NCI-H2029 (cell line): Measurements from ENCODE around the gene PEX11B.

ENCODE experiments used
- DNase-seq: peaks from one replicate; lab custom pipeline; 2025; lab: John Stamatoyannopoulos, UW

The PEX11B gene

GRCh38 chr1:145906954-145907753 is 11.4 kb downstream of the PEX11B start:
- no peak for DNase-seq

DNA sequence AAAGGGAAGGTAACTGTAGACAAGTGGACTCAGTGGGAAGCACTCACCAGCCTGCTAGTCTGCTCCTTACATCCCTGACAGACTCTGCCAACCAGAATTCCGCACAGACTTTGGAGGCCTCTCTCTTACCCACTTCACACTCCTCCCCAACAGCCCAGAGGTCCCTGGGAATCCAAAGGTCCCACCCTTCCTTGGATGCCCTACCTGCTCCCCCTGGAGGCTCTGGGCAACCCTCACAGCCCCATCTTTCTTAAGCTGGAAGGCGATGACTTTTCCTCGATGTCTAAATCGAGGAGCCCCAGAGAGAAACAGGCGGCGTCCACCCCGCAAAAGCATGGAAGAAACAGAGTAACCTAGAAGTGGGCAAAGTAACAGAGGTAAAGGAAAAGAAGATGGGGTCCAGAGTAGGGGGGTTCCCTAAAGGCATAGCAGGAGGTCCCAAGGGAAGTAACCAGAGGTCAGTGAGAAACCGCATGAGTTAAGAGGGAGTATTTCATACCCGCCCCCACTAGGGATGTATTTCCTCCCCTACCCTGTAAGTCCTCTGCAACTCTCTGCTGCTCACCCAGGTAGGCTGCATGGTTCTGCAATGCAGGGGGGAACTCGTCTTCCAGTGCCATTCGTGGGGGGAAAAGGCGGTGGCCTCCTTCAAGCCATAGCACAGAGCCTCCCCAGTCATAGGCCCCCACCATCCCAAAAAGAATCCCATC is 17.1 kb downstream of the PEX11B start:
- no peak for DNase-seq

GRCh38 chr1:145898756-145899155 is 19.8 kb downstream of the PEX11B start:
- DNase-seq, result no peak

GRCh38 chr1:145897969-145898368 is 20.5 kb downstream of the PEX11B start:
- no peak for DNase-seq

DNA sequence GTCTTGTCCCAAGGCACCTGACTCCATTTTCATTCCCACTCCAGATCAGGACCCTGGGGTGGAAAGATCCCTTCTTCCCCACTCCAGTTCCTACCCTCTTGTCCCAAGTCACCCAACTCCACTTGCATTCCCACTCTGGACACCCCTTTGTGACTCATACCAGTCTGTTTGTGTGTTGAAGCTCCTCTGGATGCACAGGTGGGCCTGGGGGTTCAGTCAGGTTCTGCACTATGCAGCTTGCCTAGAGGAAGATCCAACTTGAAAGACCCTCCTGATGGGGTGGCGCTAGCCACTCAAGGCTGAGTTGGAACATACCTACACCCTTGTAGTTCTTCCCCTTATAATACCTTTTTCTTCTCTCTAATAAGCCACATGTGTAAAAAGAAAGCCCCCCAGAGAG is 23.0 kb downstream of the PEX11B start:
- no peak for DNase-seq

DNA sequence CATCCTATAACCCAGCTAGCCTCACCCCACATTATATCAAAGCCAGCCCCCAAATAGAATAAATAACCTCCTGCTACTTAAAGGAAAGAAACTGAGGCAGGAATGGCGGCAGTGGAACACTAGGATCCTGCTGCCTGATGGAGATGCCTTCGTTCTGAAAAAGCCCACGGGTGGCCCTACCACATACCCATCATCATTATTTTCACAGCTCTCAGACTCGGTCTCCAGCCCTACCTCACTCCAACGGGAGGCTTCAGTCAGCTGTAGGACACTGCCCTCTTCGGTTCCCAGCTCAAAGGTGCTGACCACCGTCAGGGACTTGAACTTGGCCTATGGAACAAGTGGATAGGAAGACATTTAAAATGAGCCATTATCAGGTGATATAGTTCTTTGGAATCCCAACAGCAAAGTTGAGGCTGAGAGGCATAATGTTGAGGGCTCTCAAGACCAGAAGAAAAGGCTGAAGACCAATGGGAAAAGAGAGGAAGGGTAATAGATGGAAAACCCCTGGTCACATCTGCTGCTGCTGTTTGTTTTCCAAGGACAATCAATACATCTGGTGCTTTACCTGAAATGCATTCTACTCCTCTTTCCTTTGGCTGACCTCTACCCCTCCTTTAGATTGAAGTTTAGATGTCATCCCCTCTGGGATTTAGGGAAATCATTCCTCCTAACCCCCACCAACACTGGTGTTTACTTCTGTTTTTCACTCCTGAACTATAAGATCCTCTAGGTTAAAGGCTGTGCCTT is 25.0 kb downstream of the PEX11B start:
- no peak for DNase-seq

DNA sequence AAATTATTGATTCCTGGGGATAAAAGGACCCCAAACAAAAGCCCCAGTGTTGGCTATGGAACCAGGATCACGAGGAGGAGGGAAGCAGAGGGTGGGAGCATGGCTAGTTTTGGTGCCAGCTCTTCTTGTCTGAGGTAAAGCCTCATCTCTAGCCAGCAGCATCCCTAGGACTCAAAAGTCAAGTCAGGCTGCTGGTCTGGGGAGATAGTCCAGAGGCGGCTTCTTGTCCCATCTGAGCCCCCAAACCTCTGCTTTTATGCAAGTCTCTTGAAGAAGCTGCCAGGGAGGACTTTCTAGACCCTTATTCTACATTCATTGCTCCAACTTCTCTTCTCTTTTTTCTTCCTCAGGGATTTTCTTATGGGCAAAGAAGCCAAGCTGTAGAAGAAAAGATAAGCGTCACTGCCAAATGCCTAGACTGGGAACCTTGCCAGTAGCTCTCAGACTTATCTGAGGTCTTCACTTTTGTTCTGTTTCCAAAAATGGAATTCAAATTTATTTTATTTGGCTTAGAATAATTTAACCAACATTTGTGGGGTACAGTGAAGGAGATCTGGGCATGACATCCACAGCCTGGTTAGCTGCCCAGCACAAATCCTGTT is 25.9 kb downstream of the PEX11B start:
- DNase-seq, result no peak

DNA sequence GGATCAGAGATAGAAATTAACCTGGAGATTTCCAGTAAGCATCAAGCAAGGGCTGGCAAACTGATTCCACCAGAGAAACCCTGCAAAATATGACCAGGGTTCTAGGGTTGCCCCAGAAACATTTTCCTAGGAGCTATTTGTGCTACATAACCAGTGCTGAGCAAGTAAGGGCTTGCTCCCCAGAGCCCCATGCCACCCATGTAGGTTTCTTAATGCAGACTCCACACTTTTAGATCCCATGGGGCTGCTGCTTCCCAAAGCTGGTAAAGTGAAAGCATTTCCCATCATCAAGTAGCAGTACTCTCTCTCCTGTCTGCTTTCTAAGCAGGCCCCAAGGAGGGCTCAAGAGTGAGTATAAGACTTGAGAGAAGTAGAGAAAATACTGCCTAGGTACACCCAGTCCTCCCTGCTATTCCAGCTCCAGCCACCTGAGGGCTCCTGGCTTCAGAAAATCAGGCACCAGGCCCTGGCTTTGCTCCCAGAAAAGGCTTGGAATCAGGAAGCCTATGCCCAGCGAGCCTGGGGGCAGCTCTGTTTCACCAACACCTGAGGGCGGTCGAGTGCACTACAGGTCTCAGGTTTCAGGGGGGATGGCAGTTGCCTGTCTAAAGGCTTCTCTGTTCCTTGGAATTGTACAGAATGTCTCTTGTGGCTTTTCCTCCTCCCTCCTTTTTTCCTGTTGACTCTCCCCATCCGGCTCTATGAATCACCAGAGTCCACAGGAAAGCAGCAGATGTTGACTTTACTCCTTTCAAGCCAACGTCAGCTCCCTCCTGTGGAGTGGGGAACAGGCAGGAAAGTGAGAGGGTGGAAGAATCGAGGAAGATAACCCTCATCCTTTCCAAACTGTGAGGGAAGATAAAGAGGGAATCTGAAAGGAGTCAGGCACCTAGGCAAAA is 26.7 kb downstream of the PEX11B start:
- DNase-seq, result peak; percentile 97

DNA sequence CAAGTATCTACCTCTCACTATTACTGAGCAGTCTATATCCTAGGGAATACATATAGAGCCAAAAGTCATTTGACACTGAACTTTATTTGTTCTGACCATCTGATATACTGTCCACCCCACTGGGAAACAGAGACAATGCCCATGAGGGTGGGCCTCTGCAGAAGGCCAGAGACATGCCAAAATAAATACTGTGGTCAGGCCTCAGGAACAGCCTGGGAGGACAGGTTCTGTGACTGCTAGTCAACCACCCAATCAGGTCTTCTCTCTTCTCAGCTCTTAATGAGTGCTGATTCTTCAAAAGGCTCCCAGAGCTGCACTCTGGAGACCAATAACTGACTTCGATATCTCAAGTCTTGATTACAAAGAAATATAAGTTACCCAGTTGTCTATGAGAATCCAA is 27.4 kb downstream of the PEX11B start:
- DNase-seq, result peak; percentile 86

- DNase-seq, result peak; percentile 91
Observed at GRCh38 chr1:145889722-145890121, 28.8 kb downstream of the PEX11B start.

GRCh38 chr1:145887631-145888030 is 30.9 kb downstream of the PEX11B start:
- no peak for DNase-seq

DNA sequence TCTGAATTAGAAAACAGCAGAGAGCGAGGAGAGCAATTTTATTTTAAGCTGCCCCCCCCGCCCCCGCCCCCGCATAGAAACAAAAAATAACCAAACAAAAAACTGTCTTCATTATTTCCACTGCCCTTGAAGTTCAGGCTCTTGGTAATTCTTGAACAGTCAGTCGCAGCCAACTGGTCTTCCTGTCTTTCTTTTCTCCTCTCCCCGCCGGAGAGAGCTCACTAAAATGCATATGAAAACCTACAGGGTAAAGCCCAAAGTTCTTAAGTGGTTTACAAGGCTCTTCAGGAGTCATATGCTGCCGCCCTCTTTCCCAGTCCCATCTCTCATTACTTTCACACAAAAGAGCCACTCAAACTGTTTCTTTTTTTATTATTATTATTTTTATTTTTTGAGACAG is 31.7 kb downstream of the PEX11B start:
- no peak for DNase-seq

- no peak for DNase-seq
Observed at GRCh38 chr1:145886390-145886789, 32.1 kb downstream of the PEX11B start.

DNA sequence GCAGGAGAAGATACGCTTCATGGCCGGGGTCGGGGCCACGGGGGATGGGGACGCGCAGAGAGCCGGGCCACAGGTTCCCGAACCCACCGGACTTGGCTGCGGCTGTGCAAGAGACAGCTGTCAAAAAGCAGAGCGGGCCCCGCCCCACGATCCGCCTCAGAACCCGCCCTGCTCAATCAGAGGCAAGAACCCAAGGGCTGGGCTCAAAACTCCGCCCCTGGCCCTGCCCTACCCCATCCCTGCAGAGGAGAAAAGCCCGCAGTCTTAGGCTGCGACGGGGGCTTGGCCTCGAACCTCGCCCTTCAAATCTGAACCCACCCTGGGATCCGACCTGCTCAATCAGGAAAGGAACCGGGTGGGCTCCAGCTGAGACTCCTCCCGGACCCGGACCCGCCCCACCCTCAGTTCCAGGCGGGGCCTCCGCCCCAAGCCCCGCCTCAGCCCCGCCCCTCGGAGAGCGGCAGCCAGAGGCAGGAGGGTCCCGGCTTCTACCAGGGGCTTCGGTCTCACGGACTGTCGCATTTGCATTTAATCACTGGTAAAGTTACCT is 32.7 kb downstream of the PEX11B start, which contains the start of gene ANKRD35:
ANKRD35 (minus strand) TSS at position 129 of the 550 bp plus-strand sequence; CDS start at position 21, 108 bp downstream.
- peak; percentile 75 for DNase-seq

DNA sequence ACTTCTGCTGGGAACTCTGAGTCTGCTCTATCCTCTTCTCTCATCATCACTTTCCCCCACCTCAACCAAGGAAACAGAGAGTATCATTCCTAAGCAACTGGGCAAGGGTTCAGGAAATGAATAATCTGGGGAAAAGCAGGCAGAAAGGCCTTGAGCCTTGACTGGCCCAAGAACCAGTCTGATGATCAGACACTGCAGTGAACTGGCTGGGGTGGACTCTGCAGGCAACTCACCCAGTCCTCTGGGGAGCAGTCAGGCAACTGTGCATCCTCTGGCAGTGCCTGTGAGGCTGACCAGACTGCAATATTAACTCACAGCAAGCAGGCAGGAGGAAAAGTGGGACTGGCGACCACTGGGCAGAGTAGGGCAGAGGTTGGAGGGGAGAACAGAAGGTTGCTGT is 33.8 kb downstream of the PEX11B start:
- no peak for DNase-seq

DNA sequence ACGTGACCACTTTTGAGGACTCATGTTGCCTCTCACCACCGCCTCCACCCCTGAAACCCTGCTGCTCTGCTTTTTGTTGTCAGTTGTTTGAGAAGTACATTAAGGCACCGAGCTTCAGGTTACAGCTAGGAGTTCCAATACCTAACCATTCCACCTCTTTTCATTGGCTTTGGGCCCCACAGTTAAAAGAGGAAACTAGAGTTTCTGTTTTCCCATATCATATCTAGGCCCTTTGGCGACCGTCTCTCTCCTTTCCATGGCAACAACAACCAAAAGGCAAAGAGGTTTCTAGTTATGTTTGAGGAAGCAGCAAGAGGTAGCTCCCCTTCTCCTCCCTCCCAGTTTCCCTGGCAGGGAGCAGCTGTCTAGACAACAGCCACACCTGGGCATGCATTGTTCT is 38.7 kb downstream of the PEX11B start:
- DNase-seq, result peak; percentile 87

- DNase-seq, result no peak
Observed at GRCh38 chr1:145878724-145879123, 39.8 kb downstream of the PEX11B start.

DNA sequence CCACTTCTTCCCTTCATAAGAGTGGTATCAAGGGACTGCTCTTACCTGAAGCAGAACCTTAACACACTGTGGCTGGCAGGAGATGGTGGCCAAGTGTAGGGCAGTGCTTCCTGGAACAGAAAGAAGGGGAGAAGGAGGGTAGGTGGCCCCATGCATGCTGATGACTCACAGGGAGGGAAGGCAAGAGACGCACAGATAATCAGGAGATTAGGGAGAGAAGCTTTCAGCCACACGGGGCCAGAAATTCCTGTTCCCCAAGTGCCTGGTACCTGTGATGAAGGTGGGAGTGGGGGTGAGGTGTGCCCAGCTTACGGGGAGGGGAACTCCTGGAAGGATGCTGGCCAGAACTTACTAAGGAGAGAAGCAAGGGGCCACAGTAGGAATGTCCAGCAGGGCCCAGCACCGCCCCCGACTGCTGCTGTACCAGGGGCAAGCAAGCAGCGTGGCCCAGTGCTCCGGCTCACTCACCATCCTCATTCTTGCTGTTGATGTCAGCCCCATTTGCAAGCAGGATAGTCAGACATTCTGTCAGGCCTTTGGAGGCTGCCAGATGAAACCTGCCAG is 40.5 kb downstream of the PEX11B start:
- no peak for DNase-seq

- DNase-seq, result no peak
Observed at GRCh38 chr1:145874646-145875045, 43.9 kb downstream of the PEX11B start.
